Neural cell (in vitro differentiated cells): ENCODE data around the gene GRK3. TPM values are rescaled to one million over a fixed set of nuclear protein-coding genes. Genes with fewer than 3 reads are reported as not detected.
"Not testable (repeated sequence)": the region's sequence is repeated elsewhere in the genome, so short reads cannot be mapped to it uniquely, and the experiment has no call there.

Experiments used
- H2AFZ ChIP-seq: fragments of 200-600, 300-800 bp; sonication (generic), shearing (Covaris generic); 2 replicates; pipeline ENCODE4 v1.6.0; 2014; ENCODE audit warnings: low read depth, mild to moderate bottlenecking, antibody characterized with exemption, low read length, moderate library complexity
- H3F3A ChIP-seq: fragments of 200-600 bp; shearing (Covaris generic); 2 replicates; pipeline ENCODE4 v1.6.1; 2016; ENCODE audit warnings: mild to moderate bottlenecking, moderate library complexity, mixed read lengths, antibody characterized with exemption, low read length; ENCODE audit not compliant: insufficient read depth, poor library complexity, severe bottlenecking
- H3K27ac ChIP-seq: fragments of 200-600, 300-800 bp; sonication (generic), shearing (Covaris generic); 2 replicates; pipeline ENCODE4 v1.5.1; 2014; ENCODE audit warnings: mild to moderate bottlenecking, low read length, moderate library complexity
- H3K27me3 ChIP-seq: fragments of 300-800, 200-600 bp; sonication (generic), shearing (Covaris generic); 2 replicates; pipeline ENCODE4 v1.6.0; 2014; ENCODE audit warnings: mild to moderate bottlenecking, low read depth, low read length, moderate library complexity; ENCODE audit not compliant: insufficient read depth
- H3K36me3 ChIP-seq: fragments of 300-800, 200-600 bp; sonication (generic), shearing (Covaris generic); 2 replicates; pipeline ENCODE4 v1.5.1; 2014; ENCODE audit warnings: mild to moderate bottlenecking, antibody characterized with exemption, low read length, moderate library complexity; ENCODE audit not compliant: insufficient read depth
- H3K4me2 ChIP-seq: fragments of 300-800, 200-600 bp; sonication (generic), shearing (Covaris generic); 2 replicates; pipeline ENCODE4 v1.6.0; 2014; ENCODE audit warnings: mild to moderate bottlenecking, low read length
- H3K4me3 ChIP-seq: fragments of 300-800, 200-600 bp; sonication (generic), shearing (Covaris generic); 2 replicates; pipeline ENCODE4 v1.5.1; 2014; ENCODE audit warnings: mild to moderate bottlenecking, low read length, moderate library complexity
- H3K79me2 ChIP-seq: fragments of 200-600 bp; shearing (Covaris generic); replicated peaks from 2 replicates; pipeline ENCODE4 v1.6.0; 2014; ENCODE audit warnings: mild to moderate bottlenecking, low read length, moderate library complexity; ENCODE audit not compliant: insufficient read depth
- H3K9ac ChIP-seq: fragments of 300-800, 200-600 bp; sonication (generic), shearing (Covaris generic); 2 replicates; pipeline ENCODE4 v1.6.1; 2016; ENCODE audit warnings: mild to moderate bottlenecking, low read length, mixed read lengths
- H3K9me2 ChIP-seq: fragments of 200-600 bp; shearing (Covaris generic); 2 replicates; pipeline ENCODE4 v1.6.1; 2016; ENCODE audit warnings: mild to moderate bottlenecking, low read length, mixed read lengths; ENCODE audit not compliant: insufficient read depth
- H3K9me3 ChIP-seq: fragments of 200-600, 300-800 bp; sonication (generic), shearing (Covaris generic); 2 replicates; pipeline ENCODE4 v1.6.1; 2016; ENCODE audit warnings: mild to moderate bottlenecking, mixed run types, low read length, moderate library complexity, mixed read lengths
- H4K20me1 ChIP-seq: fragments of 200-600 bp; shearing (Covaris generic); 2 replicates; pipeline ENCODE4 v1.6.1; 2016; ENCODE audit warnings: mild to moderate bottlenecking, mixed run types; ENCODE audit not compliant: insufficient read depth
- EP300 ChIP-seq: fragments of 450-650 bp; conservative IDR thresholded peaks from 2 replicates; pipeline ENCODE4 v1.6.1; 2014; ENCODE audit warnings: antibody characterized with exemption, mild to moderate bottlenecking, moderate library complexity; ENCODE audit not compliant: poor library complexity, severe bottlenecking
- EZH2 ChIP-seq: fragments of 200-600, 300-800 bp; shearing (Covaris generic), sonication (generic); IDR thresholded peaks from 2 replicates; pipeline ENCODE4 v1.6.1; 2014; ENCODE audit warnings: antibody characterized with exemption, low read length, borderline replicate concordance, mild to moderate bottlenecking; ENCODE audit not compliant: insufficient read depth, poor library complexity, severe bottlenecking
- MXI1 ChIP-seq: fragments of 450-650 bp; conservative IDR thresholded peaks from 2 replicates; pipeline ENCODE4 v1.6.1; 2014; ENCODE audit warnings: antibody characterized with exemption, mild to moderate bottlenecking; ENCODE audit not compliant: poor library complexity, severe bottlenecking
- POLR2AphosphoS5 ChIP-seq: IDR thresholded peaks from 2 replicates; pipeline ENCODE4 v1.6.1; 2012
- RAD21 ChIP-seq: fragments of 450-650 bp; conservative IDR thresholded peaks from 2 replicates; pipeline ENCODE4 v1.6.1; 2014; ENCODE audit warnings: antibody characterized with exemption, mild to moderate bottlenecking, moderate library complexity
- SMC3 ChIP-seq: fragments of 450-650 bp; conservative IDR thresholded peaks from 2 replicates; pipeline ENCODE4 v1.6.1; 2014; ENCODE audit warnings: antibody characterized with exemption, mild to moderate bottlenecking, moderate library complexity; ENCODE audit not compliant: poor library complexity
- TAF1 ChIP-seq: IDR thresholded peaks from 2 replicates; pipeline ENCODE4 v1.6.1; 2012; ENCODE audit warnings: low read depth
- polyA plus RNA-seq: library from polyadenylated mRNA; depleted of rRNA; stranded (reverse); fragments of >200 nt; gene quantifications from 2 replicates; pipeline ENCODE4 v1.2.3, GENCODE V29; 2014
- TF ChIP-seq, protein P1 (sequence below): fragments of 450-650 bp; IDR thresholded peaks from 2 replicates; pipeline ENCODE4 v1.5.1; 2014; ENCODE audit warnings: antibody characterized with exemption, mild to moderate bottlenecking, moderate library complexity; ENCODE audit not compliant: poor library complexity, severe bottlenecking
- TF ChIP-seq, protein P2 (sequence below): IDR thresholded peaks from 2 replicates; pipeline ENCODE4 v1.6.1; 2012; ENCODE audit warnings: borderline replicate concordance

Gene GRK3
- polyA plus RNA-seq, 1 donor from 2014 or later = 9.8 TPM

DNA sequence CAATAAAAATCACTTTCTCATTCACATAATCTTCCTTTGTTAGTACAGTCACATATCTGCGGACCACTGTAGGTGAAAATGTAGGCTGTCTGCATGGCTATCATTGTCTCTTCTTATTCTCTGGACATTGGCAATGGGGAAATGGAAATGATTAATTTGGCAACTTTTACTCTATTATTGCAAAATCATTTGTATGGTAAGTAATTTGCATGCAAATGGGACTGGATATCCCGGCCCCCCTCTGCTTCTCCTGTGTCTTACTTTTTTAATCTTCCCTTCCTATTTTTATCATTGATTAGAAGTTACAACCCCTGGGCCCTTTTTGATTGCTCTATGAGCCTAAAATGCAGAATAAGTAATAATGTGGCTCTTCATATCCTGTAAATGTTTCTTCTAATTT is 6.0 kb downstream of the GRK3 start:
- no peaks in the 10 kb centered on the region for H4K20me1 ChIP-seq
- no peaks in the 10 kb centered on the region for H3K79me2 ChIP-seq
- H2AFZ ChIP-seq = no peak overlapping the region
- no peaks in the 10 kb centered on the region for H3F3A ChIP-seq
- H3K9me2 ChIP-seq = no peaks in the 10 kb centered on the region
- no peak overlapping the region for H3K4me3 ChIP-seq
- H3K27ac ChIP-seq = no peak overlapping the region
- H3K27me3 ChIP-seq = no peaks in the 10 kb centered on the region
- H3K9me3 ChIP-seq = no peaks in the 10 kb centered on the region
- H3K9ac ChIP-seq = no peak overlapping the region
- TF ChIP-seq, protein P1, sequence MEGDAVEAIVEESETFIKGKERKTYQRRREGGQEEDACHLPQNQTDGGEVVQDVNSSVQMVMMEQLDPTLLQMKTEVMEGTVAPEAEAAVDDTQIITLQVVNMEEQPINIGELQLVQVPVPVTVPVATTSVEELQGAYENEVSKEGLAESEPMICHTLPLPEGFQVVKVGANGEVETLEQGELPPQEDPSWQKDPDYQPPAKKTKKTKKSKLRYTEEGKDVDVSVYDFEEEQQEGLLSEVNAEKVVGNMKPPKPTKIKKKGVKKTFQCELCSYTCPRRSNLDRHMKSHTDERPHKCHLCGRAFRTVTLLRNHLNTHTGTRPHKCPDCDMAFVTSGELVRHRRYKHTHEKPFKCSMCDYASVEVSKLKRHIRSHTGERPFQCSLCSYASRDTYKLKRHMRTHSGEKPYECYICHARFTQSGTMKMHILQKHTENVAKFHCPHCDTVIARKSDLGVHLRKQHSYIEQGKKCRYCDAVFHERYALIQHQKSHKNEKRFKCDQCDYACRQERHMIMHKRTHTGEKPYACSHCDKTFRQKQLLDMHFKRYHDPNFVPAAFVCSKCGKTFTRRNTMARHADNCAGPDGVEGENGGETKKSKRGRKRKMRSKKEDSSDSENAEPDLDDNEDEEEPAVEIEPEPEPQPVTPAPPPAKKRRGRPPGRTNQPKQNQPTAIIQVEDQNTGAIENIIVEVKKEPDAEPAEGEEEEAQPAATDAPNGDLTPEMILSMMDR = no peak
- TF ChIP-seq EZH2 (no peak), SMC3 (no peak), TAF1 (no peak)
- TF ChIP-seq, protein P2, sequence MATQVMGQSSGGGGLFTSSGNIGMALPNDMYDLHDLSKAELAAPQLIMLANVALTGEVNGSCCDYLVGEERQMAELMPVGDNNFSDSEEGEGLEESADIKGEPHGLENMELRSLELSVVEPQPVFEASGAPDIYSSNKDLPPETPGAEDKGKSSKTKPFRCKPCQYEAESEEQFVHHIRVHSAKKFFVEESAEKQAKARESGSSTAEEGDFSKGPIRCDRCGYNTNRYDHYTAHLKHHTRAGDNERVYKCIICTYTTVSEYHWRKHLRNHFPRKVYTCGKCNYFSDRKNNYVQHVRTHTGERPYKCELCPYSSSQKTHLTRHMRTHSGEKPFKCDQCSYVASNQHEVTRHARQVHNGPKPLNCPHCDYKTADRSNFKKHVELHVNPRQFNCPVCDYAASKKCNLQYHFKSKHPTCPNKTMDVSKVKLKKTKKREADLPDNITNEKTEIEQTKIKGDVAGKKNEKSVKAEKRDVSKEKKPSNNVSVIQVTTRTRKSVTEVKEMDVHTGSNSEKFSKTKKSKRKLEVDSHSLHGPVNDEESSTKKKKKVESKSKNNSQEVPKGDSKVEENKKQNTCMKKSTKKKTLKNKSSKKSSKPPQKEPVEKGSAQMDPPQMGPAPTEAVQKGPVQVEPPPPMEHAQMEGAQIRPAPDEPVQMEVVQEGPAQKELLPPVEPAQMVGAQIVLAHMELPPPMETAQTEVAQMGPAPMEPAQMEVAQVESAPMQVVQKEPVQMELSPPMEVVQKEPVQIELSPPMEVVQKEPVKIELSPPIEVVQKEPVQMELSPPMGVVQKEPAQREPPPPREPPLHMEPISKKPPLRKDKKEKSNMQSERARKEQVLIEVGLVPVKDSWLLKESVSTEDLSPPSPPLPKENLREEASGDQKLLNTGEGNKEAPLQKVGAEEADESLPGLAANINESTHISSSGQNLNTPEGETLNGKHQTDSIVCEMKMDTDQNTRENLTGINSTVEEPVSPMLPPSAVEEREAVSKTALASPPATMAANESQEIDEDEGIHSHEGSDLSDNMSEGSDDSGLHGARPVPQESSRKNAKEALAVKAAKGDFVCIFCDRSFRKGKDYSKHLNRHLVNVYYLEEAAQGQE = no peak
- no peaks in the 10 kb centered on the region for H3K36me3 ChIP-seq
- no peak overlapping the region for H3K4me2 ChIP-seq

DNA sequence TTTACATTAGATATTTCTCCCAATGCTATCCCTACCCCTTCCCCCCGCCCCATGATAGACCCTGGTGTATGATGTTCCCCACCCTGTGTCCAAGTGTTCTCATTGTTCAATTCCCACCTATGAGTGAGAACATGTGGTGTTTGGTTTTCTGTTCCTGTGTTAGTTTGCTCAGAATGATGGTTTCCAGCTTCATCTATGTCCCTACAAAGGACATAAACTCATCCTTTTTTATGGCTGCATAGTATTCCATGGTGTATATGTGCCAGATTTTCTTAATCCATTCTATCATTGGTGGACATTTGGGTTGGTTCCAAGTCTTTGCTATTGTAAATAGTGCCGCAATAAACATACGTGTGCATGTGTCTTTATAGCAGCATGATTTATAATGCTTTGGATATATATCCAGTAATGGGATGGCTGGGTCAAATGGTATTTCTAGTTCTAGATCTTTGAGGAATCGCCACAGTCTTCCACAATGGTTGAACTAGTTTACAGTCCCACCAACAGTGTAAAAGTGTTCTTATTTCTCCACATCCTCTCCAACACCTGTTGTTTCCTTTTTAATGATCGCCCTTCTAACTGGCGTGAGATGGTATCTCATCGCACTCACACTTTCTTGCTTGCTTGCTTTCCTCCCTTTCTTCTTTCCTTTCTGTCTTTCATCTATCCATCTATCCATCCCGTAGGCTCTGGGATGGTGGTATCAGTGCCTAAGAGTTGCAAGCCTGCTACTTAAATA is 7.7 kb downstream of the GRK3 start:
- not testable (repeated sequence) for H3F3A ChIP-seq, H3K9ac ChIP-seq, H3K27me3 ChIP-seq, H3K27ac ChIP-seq, H3K9me2 ChIP-seq, H3K9me3 ChIP-seq, H3K4me2 ChIP-seq, H2AFZ ChIP-seq, H4K20me1 ChIP-seq, H3K4me3 ChIP-seq, H3K36me3 ChIP-seq, H3K79me2 ChIP-seq

DNA sequence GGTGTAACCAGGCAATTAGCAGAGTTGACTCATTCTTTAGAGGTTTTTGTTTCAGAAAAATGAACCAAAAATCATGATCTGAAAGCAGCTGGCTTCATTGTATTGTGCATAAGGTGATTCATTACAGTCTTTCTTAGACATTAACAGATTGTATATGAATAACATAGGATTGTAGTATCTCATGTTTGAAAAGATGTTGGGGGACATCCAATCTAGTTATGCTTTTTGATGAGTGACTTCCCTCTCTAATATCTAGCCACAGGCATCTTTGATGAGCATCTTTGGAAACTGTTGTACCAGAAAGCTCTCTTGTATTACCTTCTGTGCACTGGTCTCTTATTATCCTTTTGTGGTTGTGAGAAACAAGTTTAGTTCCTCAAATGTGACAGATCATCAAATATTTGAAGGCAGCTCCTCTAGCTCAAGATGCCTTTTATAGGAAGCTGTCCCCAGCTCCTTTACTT is 8.3 kb downstream of the GRK3 start:
- no peaks in the 10 kb centered on the region for H3K9me3 ChIP-seq
- no peaks in the 10 kb centered on the region for H3K27me3 ChIP-seq

More for the DNA sequence above, 8.3 kb downstream of the GRK3 start:
- no peaks in the 10 kb centered on the region for H3K36me3 ChIP-seq
- no peaks in the 10 kb centered on the region for H3F3A ChIP-seq
- TF ChIP-seq, protein P1 = no peak
- TF ChIP-seq TAF1 (no peak), MXI1 (no peak), SMC3 (no peak), POLR2AphosphoS5 (no peak), RAD21 (no peak), EZH2 (no peak), EP300 (no peak)
- TF ChIP-seq, protein P2 = no peak
- H3K4me3 ChIP-seq = no peak overlapping the region
- no peaks in the 10 kb centered on the region for H3K9me2 ChIP-seq
- H3K27ac ChIP-seq = no peak overlapping the region
- H4K20me1 ChIP-seq = no peaks in the 10 kb centered on the region
- H3K9ac ChIP-seq = no peak overlapping the region
- no peak overlapping the region for H2AFZ ChIP-seq
- H3K79me2 ChIP-seq = no peaks in the 10 kb centered on the region
- H3K4me2 ChIP-seq = no peak overlapping the region
